ENCODE measurements around the gene GATAD1. TPM values are rescaled to one million over a fixed set of nuclear protein-coding genes. Genes with fewer than 3 reads are reported as not detected.
"Not testable (repeated sequence)": the region's sequence is repeated elsewhere in the genome, so short reads cannot be mapped to it uniquely, and the experiment has no call there.

The GATAD1 gene
- total RNA-seq, 3 donors from 2014 or later = 30.1 to 40.5 (median 37.9) TPM

GRCh38 chr7:92437956-92438491 is 9.3 kb upstream of the GATAD1 start:
- intact Hi-C loops (cut with DNase I, micrococcal nuclease) = no loop called here
- ATAC-seq = no peak

GRCh38 chr7:92442720-92443119 is 4.6 kb upstream of the GATAD1 start:
- H3K4me3 ChIP-seq; H3K9me3 ChIP-seq; DNase-seq; intact Hi-C loops (cut with DNase I, micrococcal nuclease); H3K4me1 ChIP-seq (ENCODE audit: low read depth); ATAC-seq; H3K36me3 ChIP-seq (ENCODE audit: low read depth): not testable (repeated sequence)

More at GRCh38 chr7:92437956-92438491, 9.3 kb upstream of the GATAD1 start:
- H3K9me3 ChIP-seq = no peaks in the 10 kb centered on the region
- no peak for TF ChIP-seq CTCF (IDR thresholded peaks at IDR 0.05)
- DNase-seq = no peak
- H3K4me1 ChIP-seq (ENCODE audit: low read depth) = no peaks in the 10 kb centered on the region
- H3K4me3 ChIP-seq = no peak overlapping the region
- H3K36me3 ChIP-seq (ENCODE audit: low read depth) = no peaks in the 10 kb centered on the region

- no peak for ATAC-seq
- intact Hi-C loops (cut with DNase I, micrococcal nuclease) = no loop called here
Measured at GRCh38 chr7:92446869-92447344, 375 bp upstream of the GATAD1 start.

GRCh38 chr7:92448205-92448747 is 994 bp downstream of the GATAD1 start:
- H3K36me3 ChIP-seq (ENCODE audit: low read depth) = no peaks in the 10 kb centered on the region
- no peak for TF ChIP-seq CTCF (IDR thresholded peaks at IDR 0.05)
- DNase-seq (peak; percentile 63 to 84 (median 74)), ATAC-seq (peak; percentile 68)
- H3K9me3 ChIP-seq = no peaks in the 10 kb centered on the region
- peak overlapping the region; percentile 78 for H3K4me3 ChIP-seq
- intact Hi-C loops (cut with DNase I, micrococcal nuclease) = no loop called here
- H3K4me1 ChIP-seq (ENCODE audit: low read depth) = peaks cover 8% of the 10 kb centered on the region

More at GRCh38 chr7:92446869-92447344, 375 bp upstream of the GATAD1 start:
- Histone ChIP-seq H3K4me1 (ENCODE audit: low read depth) (peaks cover 8% of the 10 kb centered on the region), H3K9me3 (no peaks in the 10 kb centered on the region), H3K4me3 (peak overlapping the region; percentile 78), H3K36me3 (ENCODE audit: low read depth) (no peaks in the 10 kb centered on the region)
- TF ChIP-seq CTCF (IDR thresholded peaks at IDR 0.05) = no peak
- DNase-seq = peak in 1 of 3 donors; percentile 54

- Histone ChIP-seq H3K4me1 (ENCODE audit: low read depth) (peaks cover 8% of the 10 kb centered on the region), H3K36me3 (ENCODE audit: low read depth) (no peaks in the 10 kb centered on the region), H3K9me3 (no peaks in the 10 kb centered on the region), H3K4me3 (no peak overlapping the region)
- TF ChIP-seq CTCF (IDR thresholded peaks at IDR 0.05) = no peak
- ATAC-seq = no peak
- no peak for DNase-seq
- intact Hi-C loops (cut with DNase I, micrococcal nuclease) = no loop called here
Measured at GRCh38 chr7:92451645-92452044, 4.4 kb downstream of the GATAD1 start.

GRCh38 chr7:92456236-92456635 is 9.0 kb downstream of the GATAD1 start:
- Histone ChIP-seq H3K36me3 (ENCODE audit: low read depth) (no peaks in the 10 kb centered on the region), H3K4me1 (ENCODE audit: low read depth) (no peaks in the 10 kb centered on the region), H3K4me3 (no peak overlapping the region), H3K9me3 (no peaks in the 10 kb centered on the region)
- no peak for TF ChIP-seq CTCF (IDR thresholded peaks at IDR 0.05)
- intact Hi-C loops (cut with DNase I, micrococcal nuclease) = no loop called here
- ATAC-seq = no peak
- no peak for DNase-seq
